NT2/D1 (cell line): ENCODE data around the gene RAD18.

Experiments
- YY1 ChIP-seq: IDR thresholded peaks from 2 replicates; pipeline ENCODE4 v1.6.1; 2011; ENCODE audit not compliant: insufficient read length, insufficient read depth
- ZNF274 ChIP-seq: IDR thresholded peaks from 2 replicates; pipeline ENCODE4 v1.6.1; 2011; ENCODE audit warnings: mild to moderate bottlenecking, low read depth, low read length

GRCh38 chr3:8945890-8946600 is 17.2 kb downstream of the RAD18 start:
- TF ChIP-seq ZNF274: no peak
- TF ChIP-seq YY1: no peak
